Karpas-422 (cell line): ENCODE results near the gene ADGRE3. TPM values are rescaled to one million over a fixed set of nuclear protein-coding genes. Genes with fewer than 3 reads are reported as not detected.

Source experiments
- DNase-seq: peaks from one replicate; pipeline ENCODE4 v3.0.0-alpha.2; 2015
- H2AFZ ChIP-seq: fragments of 200-600 bp; sonication (generic); 2 replicates; pipeline ENCODE4 v1.6.1; 2014; ENCODE audit warnings: antibody characterized with exemption, low read length, mixed read lengths
- H3K27ac ChIP-seq: fragments of 200-600 bp; sonication (generic); 2 replicates; pipeline ENCODE4 v1.5.1; 2014; ENCODE audit warnings: mild to moderate bottlenecking, low read length, moderate library complexity
- H3K27me3 ChIP-seq: fragments of 200-600 bp; sonication (generic); 2 replicates; pipeline ENCODE4 v1.6.1; 2014; ENCODE audit warnings: low read length, mixed read lengths
- H3K36me3 ChIP-seq: fragments of 200-600 bp; sonication (generic); 2 replicates; pipeline ENCODE4 v1.6.1; 2014; ENCODE audit warnings: low read length, mixed read lengths; ENCODE audit not compliant: insufficient read depth
- H3K4me1 ChIP-seq: fragments of 200-600 bp; sonication (generic); 2 replicates; pipeline ENCODE4 v1.6.1; 2014; ENCODE audit warnings: mild to moderate bottlenecking, low read length, mixed read lengths
- H3K4me2 ChIP-seq: fragments of 200-600 bp; sonication (generic); 2 replicates; pipeline ENCODE4 v1.6.1; 2014; ENCODE audit warnings: low read length, low read depth, mild to moderate bottlenecking; ENCODE audit not compliant: poor library complexity, severe bottlenecking
- H3K4me3 ChIP-seq: fragments of 200-600 bp; sonication (generic); 2 replicates; pipeline ENCODE4 v1.5.1; 2014; ENCODE audit warnings: mild to moderate bottlenecking, antibody characterized with exemption, low read length, mixed read lengths
- H3K79me2 ChIP-seq: fragments of 200-600 bp; sonication (generic); 2 replicates; pipeline ENCODE4 v1.6.1; 2014; ENCODE audit warnings: mild to moderate bottlenecking, low read length, mixed read lengths
- H3K9ac ChIP-seq: fragments of 200-600 bp; sonication (generic); 2 replicates; pipeline ENCODE4 v1.6.0; 2014; ENCODE audit warnings: low read length
- H3K9me2 ChIP-seq: fragments of 200-600 bp; sonication (generic), shearing (Covaris generic); replicated peaks from 2 replicates; pipeline ENCODE4 v1.6.0; 2014; ENCODE audit warnings: mild to moderate bottlenecking, low read length, moderate library complexity; ENCODE audit not compliant: insufficient read depth
- H3K9me3 ChIP-seq: fragments of 300-700, 200-600 bp; sonication (generic); 2 replicates; pipeline ENCODE4 v1.6.1; 2014; ENCODE audit warnings: low read length, mixed read lengths
- H4K20me1 ChIP-seq: fragments of 200-600 bp; sonication (generic); 2 replicates; pipeline ENCODE4 v1.6.1; 2014; ENCODE audit warnings: mild to moderate bottlenecking, antibody characterized with exemption, low read length, low read depth; ENCODE audit not compliant: insufficient read depth
- total RNA-seq: library from RNA; depleted of rRNA; stranded (reverse); fragments of >200 nt; shearing (Covaris generic); gene quantifications from 2 replicates; pipeline ENCODE4 v1.2.3, GENCODE V29; 2014; ENCODE audit warnings: low replicate concordance

The ADGRE3 gene
- total RNA-seq, 1 experiment from 2014 or later = 0.30 TPM

DNA sequence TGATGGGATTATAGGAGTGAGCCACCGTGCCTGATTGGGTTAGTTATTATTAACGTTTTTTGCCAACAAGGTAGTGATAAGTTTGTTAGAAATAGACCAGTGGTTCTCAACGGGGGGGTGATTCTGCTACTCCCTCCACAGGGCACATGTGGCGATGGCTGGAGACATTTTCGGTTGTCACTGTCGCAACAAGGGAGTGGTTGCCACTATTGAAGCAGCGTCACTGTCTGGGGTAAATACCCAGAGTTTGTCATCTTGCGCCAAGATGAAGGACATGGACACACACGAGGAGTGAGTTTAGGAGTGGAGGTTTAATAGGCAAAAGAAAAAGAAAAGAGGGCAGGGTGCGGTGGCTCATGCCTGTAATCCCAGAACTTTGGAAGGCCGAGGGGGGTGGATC is 18.9 kb downstream of the ADGRE3 start:
- Histone ChIP-seq H3K79me2 (no peaks in the 10 kb centered on the region), H3K27me3 (no peaks in the 10 kb centered on the region), H3K4me1 (no peaks in the 10 kb centered on the region), H3K9ac (no peak overlapping the region), H2AFZ (no peak overlapping the region), H3K36me3 (no peaks in the 10 kb centered on the region), H3K27ac (no peak overlapping the region), H3K4me3 (no peak overlapping the region), H3K4me2 (no peak overlapping the region), H3K9me3 (no peaks in the 10 kb centered on the region), H4K20me1 (no peaks in the 10 kb centered on the region), H3K9me2 (no peaks in the 10 kb centered on the region)
- DNase-seq = no peak

DNA sequence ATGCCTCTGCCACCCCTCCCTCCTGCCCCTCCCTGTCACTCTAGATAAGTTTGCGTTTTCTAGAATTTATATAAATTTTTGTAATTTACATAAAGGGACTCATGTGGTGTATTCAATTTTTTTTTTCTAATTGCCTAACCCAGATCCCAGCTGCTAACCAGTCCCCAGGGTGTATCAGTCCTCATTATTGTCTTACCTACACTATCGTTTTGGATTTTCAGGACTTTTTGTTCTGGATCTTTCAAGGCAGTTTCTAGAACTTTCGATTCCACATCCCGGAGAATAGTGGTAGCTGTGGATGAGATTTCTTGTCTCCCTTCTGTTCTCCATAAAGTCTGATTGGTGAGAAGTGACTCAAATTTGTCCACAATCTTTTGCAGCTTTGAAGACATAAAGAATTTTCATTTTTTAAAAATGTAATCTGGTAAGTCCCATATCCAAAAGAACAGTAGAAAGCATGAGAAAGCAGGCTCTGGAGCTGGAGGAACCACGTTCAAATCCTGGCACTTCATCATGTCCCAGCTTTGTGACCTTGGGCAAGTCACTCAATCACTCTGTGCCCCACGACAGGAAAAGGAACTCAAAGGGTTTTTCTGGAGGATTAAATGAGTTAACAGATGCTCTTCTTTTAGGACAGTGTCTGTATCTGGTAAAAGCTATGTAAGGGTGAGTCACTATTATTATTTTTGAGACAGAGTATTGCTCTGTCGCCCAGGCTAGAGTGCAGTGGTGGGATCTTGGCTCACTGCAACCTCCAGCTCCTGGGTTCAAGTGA is 19.7 kb downstream of the ADGRE3 start:
- Histone ChIP-seq H3K9me3 (no peaks in the 10 kb centered on the region), H4K20me1 (no peaks in the 10 kb centered on the region), H3K4me3 (no peak overlapping the region), H3K27me3 (no peaks in the 10 kb centered on the region), H3K27ac (no peak overlapping the region), H3K36me3 (no peaks in the 10 kb centered on the region), H2AFZ (no peak overlapping the region), H3K9me2 (no peaks in the 10 kb centered on the region), H3K9ac (no peak overlapping the region), H3K79me2 (no peaks in the 10 kb centered on the region), H3K4me1 (no peaks in the 10 kb centered on the region), H3K4me2 (no peak overlapping the region)
- no peak for DNase-seq

DNA sequence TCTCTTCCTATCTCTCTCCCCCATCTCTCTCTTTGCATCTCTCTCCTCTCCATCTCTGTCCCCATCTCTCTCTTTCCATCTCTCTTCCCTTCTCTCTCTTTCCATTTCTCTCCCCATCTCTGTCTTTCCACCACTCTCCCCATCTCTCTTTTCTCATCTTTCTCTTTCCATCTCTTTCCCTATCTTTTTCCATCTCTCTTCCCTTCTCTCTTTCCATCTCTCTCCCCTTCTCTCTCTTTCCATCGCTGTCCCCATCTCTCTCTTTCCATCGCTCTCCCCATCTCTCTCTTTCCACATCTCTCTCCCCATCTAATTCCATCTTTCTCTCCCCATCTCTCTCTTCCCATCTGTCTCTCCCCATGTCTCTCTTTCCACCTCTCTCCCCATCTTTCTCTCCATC is 24.5 kb downstream of the ADGRE3 start:
- Histone ChIP-seq H3K4me3 (no peak overlapping the region), H3K79me2 (no peaks in the 10 kb centered on the region), H3K4me1 (no peaks in the 10 kb centered on the region), H3K9me2 (no peaks in the 10 kb centered on the region), H3K27me3 (no peaks in the 10 kb centered on the region), H3K27ac (no peak overlapping the region), H3K36me3 (no peaks in the 10 kb centered on the region), H3K9me3 (no peaks in the 10 kb centered on the region), H3K9ac (no peak overlapping the region), H3K4me2 (no peak overlapping the region), H4K20me1 (no peaks in the 10 kb centered on the region), H2AFZ (no peak overlapping the region)
- DNase-seq = no peak

DNA sequence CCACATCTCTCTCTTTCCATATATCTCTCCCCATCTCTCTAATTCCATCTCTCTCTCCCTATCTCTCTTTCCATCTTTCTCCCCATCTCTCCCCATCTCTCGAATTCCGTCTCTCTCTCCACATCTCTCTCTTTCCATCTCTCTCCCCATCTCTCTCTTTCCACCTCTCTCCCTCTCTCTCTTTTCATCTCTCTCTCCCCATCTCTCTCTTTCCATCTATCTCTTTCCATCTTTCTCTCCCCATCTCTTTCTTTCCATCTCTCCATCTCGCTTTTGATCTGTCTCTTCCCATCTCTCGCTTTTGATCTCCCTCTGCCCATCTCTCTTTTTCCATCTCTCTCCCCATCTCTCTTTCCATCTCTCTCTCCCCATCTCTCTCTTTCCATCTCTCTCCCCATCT is 25.6 kb downstream of the ADGRE3 start:
- Histone ChIP-seq H3K9me2 (no peaks in the 10 kb centered on the region), H3K27ac (no peak overlapping the region), H3K79me2 (no peaks in the 10 kb centered on the region), H2AFZ (no peak overlapping the region), H3K36me3 (no peaks in the 10 kb centered on the region), H4K20me1 (no peaks in the 10 kb centered on the region), H3K4me3 (no peak overlapping the region), H3K4me1 (no peaks in the 10 kb centered on the region), H3K4me2 (no peak overlapping the region), H3K9ac (no peak overlapping the region), H3K9me3 (no peaks in the 10 kb centered on the region), H3K27me3 (no peaks in the 10 kb centered on the region)
- DNase-seq = no peak

DNA sequence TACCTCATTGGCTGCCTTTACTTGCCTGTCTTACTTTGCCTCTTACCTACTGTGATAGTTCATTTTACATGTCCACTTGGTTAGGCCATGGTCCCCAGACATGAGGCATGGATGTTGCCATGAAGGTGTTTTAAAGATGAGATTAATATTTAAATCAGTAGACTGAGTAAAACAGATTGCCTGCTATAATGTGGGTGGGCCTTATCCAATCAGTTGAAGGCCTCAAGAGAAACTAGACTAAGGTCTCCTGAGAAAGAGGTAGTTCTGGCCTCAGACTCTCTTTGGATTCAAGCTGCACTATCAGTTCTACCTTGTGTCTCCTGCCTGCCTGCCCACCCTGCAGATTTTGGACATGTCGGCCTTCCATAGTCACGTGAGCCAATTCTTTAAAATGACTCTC is 26.1 kb downstream of the ADGRE3 start:
- Histone ChIP-seq H3K9me3 (no peaks in the 10 kb centered on the region), H3K79me2 (no peaks in the 10 kb centered on the region), H4K20me1 (no peaks in the 10 kb centered on the region), H2AFZ (no peak overlapping the region), H3K4me3 (no peak overlapping the region), H3K9ac (no peak overlapping the region), H3K4me2 (no peak overlapping the region), H3K4me1 (no peaks in the 10 kb centered on the region), H3K36me3 (no peaks in the 10 kb centered on the region), H3K27ac (no peak overlapping the region), H3K27me3 (no peaks in the 10 kb centered on the region), H3K9me2 (no peaks in the 10 kb centered on the region)
- DNase-seq = no peak

DNA sequence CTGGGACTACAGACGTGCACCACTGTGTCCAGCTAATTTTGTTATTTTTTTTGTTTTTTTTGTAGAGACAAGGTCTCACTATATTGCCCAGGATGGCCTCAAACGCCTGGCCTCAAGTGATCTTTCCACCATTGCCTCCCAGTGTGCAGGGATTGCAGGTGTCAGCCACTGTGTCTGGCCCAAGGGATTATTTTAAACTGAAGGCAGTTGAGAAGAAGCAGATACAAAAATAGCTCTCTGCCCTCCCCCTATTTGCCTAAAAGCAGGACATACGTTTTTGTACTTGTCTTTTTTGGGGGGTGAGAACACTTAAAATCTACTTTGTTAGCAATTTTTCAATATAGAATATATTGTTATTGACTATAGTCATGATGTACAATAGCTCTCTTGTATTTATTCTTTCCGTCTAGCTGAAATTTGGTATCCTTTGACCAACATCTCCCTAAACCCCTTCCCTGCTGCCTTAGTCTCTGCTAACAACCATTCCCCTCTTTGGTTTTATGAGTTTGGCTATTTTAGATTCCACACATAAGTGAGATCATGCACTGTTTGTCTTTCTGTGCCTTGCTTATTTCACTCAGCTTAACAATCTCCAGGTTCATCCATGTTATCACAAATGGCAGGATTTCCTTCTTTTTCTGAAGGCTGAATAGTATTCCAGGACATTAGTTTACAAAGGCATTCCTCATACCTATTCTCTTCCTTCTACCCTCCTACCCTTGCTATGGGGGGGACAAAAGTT is 34.9 kb downstream of the ADGRE3 start:
- Histone ChIP-seq H3K9ac (no peak overlapping the region), H3K4me2 (peak overlapping the region; percentile 55), H3K4me3 (0 out of 2 replicates have a peak overlapping the region, but pooled peaks have one; percentile 1), H3K27me3 (no peaks in the 10 kb centered on the region), H3K9me2 (no peaks in the 10 kb centered on the region), H3K79me2 (no peaks in the 10 kb centered on the region), H4K20me1 (no peaks in the 10 kb centered on the region), H3K9me3 (peaks cover 7% of the 10 kb centered on the region; the same call in 1 of the 2 replicates), H2AFZ (no peak overlapping the region), H3K27ac (peak overlapping the region; percentile 50), H3K4me1 (peaks cover 15% of the 10 kb centered on the region), H3K36me3 (0 out of 2 replicates have a peak, but pooled peaks cover 2% of the 10 kb centered on the region)
- DNase-seq = peak; percentile 77

DNA sequence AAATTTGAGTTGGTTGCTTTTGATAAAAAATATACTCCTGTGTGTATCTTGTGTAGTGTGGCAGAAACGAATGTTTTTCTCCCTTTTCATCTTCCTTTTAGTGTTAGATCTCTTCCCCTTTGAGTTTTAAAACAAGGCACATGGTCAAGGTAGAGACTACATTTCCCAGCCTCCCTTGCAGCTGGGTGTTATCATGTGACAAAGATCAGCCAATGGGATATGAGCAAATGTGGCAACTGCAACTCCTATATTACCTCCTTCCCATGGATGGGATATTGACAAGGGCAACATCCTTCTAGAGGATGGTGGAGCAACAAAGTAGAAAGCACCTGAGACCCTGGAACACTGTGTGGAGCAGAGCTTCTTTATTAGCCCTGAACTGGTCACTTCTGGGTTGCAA is 42.4 kb downstream of the ADGRE3 start:
- no peaks in the 10 kb centered on the region for H3K4me1 ChIP-seq
- no peaks in the 10 kb centered on the region for H3K9me2 ChIP-seq
- DNase-seq = peak; percentile 82
- H2AFZ ChIP-seq = no peak overlapping the region
- H3K36me3 ChIP-seq = no peaks in the 10 kb centered on the region
- no peak overlapping the region for H3K27ac ChIP-seq
- H3K79me2 ChIP-seq = no peaks in the 10 kb centered on the region
- H3K27me3 ChIP-seq = no peaks in the 10 kb centered on the region
- H4K20me1 ChIP-seq = no peaks in the 10 kb centered on the region
- no peak overlapping the region for H3K4me2 ChIP-seq
- no peaks in the 10 kb centered on the region for H3K9me3 ChIP-seq
- H3K9ac ChIP-seq = no peak overlapping the region
- H3K4me3 ChIP-seq = no peak overlapping the region

DNA sequence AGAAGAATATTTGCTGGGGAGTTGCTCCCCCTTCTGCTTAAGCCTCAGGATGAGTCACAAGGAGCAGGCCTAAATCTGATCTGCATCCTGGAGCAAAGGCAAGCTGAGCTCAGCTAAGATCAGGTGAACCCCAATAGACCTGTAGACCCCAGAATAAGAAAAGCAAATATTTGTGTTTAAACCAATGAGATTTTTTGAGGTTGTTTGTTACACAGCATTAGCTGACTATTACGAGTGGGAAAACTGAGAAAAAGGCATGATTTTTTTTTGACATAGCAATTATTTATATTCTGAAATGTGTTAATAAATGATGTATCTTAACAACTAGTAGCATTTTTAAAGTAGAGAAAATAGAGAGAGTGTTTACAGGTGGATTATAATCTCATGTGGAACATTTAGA is 45.1 kb downstream of the ADGRE3 start:
- Histone ChIP-seq H3K9me3 (no peaks in the 10 kb centered on the region), H3K79me2 (no peaks in the 10 kb centered on the region), H3K4me3 (no peak overlapping the region), H2AFZ (no peak overlapping the region), H3K4me2 (no peak overlapping the region), H3K27ac (no peak overlapping the region), H3K4me1 (no peaks in the 10 kb centered on the region), H3K9ac (no peak overlapping the region), H3K27me3 (no peaks in the 10 kb centered on the region), H3K36me3 (no peaks in the 10 kb centered on the region), H3K9me2 (no peaks in the 10 kb centered on the region), H4K20me1 (no peaks in the 10 kb centered on the region)
- DNase-seq = no peak
